Fibroblast of mammary gland (primary cell): Measurements from ENCODE around the gene LETM1.

Experiments
- DNase-seq: peaks from one replicate; pipeline ENCODE4 v3.0.0-alpha.2; 2010; ENCODE audit warnings: low read depth
- H3K4me3 ChIP-seq: 2 replicates; pipeline ENCODE4 v1.5.1; 2011; ENCODE audit warnings: low read depth, mild to moderate bottlenecking, low read length, moderate library complexity; ENCODE audit not compliant: control insufficient read depth
- TF ChIP-seq, protein P1 (sequence below): conservative IDR thresholded peaks from 2 replicates; pipeline ENCODE4 v1.5.1; 2011; ENCODE audit warnings: low read depth, low read length, inconsistent platforms; ENCODE audit not compliant: control insufficient read depth, insufficient read depth

LETM1 gene

DNA sequence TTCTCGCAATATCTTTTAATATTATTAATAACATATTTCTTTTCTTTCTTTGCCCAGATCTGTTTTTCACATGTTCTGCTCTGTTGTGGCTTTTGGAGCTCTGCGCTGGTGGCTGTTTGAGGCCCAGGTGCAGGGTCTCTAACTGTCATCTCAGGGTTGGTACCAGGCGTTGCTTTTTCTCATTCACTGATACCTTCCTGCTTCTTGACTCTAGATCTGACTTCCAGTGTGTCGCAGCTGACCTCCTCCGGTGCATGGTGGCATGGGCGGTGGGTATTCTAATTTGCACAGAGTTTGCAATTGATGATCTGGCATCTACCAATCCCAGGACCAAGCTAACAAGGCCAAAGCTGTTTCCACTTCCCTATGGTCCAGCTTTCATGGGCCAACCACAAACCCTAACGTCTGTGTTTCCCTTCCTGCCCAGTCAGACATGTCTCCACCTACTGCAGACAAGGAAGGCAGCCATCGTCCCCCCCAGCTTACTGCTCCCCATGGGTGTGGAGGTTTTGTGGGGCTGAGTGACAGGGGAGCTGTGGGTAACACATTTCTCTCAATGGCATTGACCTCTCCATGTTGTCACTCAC lies 25.2 kb downstream of the LETM1 start:
- H3K4me3 ChIP-seq: no peak overlapping the region
- TF ChIP-seq, protein P1, sequence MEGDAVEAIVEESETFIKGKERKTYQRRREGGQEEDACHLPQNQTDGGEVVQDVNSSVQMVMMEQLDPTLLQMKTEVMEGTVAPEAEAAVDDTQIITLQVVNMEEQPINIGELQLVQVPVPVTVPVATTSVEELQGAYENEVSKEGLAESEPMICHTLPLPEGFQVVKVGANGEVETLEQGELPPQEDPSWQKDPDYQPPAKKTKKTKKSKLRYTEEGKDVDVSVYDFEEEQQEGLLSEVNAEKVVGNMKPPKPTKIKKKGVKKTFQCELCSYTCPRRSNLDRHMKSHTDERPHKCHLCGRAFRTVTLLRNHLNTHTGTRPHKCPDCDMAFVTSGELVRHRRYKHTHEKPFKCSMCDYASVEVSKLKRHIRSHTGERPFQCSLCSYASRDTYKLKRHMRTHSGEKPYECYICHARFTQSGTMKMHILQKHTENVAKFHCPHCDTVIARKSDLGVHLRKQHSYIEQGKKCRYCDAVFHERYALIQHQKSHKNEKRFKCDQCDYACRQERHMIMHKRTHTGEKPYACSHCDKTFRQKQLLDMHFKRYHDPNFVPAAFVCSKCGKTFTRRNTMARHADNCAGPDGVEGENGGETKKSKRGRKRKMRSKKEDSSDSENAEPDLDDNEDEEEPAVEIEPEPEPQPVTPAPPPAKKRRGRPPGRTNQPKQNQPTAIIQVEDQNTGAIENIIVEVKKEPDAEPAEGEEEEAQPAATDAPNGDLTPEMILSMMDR: no peak
- no peak for DNase-seq

DNA sequence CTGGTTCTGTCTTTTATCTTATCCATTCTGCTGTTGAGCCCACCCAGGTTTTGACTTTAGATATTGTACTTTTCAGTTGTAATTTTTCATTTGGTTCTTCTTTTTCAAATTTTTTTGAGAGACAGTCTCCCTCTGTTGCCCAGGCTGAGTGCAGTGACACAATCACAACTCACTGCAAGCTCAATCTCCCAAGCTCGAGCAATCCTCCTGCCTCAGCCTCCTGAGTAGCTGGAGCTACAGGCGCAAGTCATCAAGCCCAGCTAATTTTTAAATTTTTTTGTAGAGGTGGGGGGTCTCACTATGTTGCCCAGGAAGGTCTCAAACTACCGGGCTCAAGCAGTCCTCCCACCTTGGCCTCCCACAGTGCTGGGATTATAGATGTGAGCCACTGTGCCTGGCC lies 25.7 kb downstream of the LETM1 start:
- DNase-seq: no peak
- no peak overlapping the region for H3K4me3 ChIP-seq
- TF ChIP-seq, protein P1: no peak

DNA sequence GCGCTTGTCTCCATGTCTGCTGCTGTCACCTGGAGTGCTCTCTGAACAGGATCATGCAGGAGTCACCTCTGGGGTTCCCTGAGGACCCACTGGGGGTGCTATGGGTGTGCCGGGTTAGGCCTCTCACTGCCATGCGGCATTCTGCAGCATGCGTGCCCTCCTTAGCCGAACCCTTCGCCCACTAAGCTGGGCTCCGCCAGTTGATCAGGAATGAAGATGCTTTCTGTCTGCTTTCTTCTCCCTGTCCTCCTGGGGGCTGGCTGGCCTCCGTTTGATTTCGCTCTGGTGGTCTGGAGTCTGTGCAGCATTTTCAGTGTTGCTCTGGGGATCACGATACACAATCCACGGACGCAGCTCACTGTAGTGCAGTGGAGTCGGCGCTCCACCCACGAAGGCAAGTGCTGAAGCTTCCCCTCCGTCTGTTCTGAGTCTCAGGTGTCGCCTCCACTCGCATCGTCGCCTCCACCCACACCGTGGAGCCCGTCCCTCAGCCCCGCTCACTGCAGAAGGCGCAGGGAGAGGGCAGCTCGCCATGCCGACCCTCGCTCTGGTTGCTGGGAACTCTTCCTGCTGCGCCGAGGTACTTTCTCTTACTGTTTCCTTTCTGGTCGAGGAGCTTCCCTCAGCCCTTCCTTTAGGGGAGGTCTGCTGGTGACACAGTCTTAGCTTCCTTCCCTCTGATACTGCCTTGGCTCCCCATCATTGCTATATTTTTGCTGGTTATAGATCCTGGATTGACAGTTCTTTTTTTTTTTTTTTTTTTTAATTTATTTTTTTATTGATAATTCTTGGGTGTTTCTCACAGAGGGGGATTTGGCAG lies 29.2 kb downstream of the LETM1 start:
- DNase-seq: no peak
- H3K4me3 ChIP-seq: no peak overlapping the region
- TF ChIP-seq, protein P1: no peak

DNA sequence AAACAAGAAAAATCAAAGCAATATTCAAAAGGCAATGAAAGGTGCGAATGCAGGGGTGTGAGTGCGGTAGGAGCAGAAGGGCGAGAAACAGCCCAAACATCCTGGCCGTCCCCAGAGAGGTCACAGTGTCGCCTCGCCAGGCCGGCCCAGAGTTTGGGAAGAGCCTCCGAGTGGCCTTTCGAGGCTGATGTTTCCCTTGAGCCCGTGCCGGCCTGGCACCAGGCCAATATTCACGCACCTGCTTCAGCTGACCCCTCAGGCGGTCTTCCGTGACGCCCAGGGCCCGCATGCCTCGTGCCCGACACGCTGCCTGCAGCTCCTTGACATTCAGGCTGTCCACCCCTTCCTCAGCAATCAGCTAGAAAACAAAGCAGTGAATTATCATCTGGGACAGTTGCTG lies 30.6 kb downstream of the LETM1 start:
- TF ChIP-seq, protein P1: no peak
- H3K4me3 ChIP-seq: no peak overlapping the region
- no peak for DNase-seq

DNA sequence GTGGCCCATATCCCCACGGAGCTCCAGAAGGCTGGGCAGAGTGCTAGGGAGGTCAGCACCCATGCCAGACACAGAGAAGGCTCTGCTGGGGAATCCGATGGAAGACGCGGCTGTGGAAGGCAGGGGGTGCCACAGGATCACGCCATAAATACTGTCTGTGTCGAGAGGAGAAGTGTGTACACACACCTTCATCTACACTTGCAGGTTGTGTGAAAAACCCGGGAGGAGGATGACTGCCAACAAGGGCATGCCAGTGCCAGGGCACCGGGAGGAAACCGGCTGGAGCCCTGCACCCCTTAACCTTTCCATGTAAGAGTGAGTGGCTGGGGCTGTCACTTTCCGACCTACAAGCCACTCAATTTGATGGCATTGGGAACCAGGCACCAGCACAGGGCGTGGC lies 31.2 kb downstream of the LETM1 start:
- DNase-seq: no peak
- TF ChIP-seq, protein P1: no peak
- H3K4me3 ChIP-seq: no peak overlapping the region

DNA sequence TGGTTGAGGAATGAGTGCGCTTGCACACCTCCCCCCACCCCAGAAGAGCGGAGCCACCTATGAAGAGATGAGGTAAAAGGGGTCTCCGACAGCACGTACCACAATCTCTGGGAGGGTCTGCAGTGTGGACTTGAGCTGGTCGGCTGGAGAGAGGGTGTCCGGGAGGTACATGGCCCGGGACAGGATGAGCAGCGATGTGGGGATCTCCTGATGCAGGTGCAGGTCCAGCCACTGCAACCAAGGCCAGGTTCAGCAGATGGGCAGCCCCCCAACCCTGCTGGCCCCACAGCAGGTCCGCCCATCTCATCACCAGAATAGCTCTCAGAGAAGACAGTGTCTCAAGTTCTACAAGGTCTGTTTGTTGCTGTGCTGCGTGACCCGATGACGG lies 32.4 kb downstream of the LETM1 start:
- no peak for DNase-seq
- H3K4me3 ChIP-seq: no peak overlapping the region
- TF ChIP-seq, protein P1: no peak
